GM21786 (cell line): ENCODE measurements around the gene SYCE1L.

ENCODE experiments used
- ATAC-seq: cut with Tn5 transposase; IDR thresholded peaks from one replicate; pipeline ENCODE4 v1.9.1; 2021; ENCODE audit not compliant: unreplicated experiment

The SYCE1L gene

GRCh38 chr16:77246150-77246549, 46.9 kb downstream of the SYCE1L start:
- no peak for ATAC-seq

- ATAC-seq: no peak
Observed at GRCh38 chr16:77250400-77250799, 51.2 kb downstream of the SYCE1L start.
